ENCODE results near the gene CALHM5.

DNA sequence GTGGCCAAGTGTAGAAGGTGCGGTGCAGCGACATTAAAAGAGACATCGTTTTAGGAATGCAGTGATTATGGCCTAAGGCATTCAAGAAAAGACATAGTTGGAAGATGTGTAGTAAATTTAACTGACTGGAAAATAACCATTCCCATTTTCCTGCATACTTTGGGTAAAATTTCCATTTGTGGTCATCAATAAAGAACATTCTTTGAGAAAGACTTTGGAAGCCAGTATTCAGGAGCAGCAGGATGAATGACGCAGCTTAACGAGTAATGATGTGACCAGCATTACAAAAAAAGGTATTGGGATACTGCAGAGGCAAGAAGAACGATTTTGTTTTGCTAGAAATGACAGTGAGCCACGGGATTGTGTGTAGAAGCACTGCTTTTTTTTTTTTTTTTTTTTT, 52.9 kb downstream of the CALHM5 start:
- TF ChIP-seq, protein P1, sequence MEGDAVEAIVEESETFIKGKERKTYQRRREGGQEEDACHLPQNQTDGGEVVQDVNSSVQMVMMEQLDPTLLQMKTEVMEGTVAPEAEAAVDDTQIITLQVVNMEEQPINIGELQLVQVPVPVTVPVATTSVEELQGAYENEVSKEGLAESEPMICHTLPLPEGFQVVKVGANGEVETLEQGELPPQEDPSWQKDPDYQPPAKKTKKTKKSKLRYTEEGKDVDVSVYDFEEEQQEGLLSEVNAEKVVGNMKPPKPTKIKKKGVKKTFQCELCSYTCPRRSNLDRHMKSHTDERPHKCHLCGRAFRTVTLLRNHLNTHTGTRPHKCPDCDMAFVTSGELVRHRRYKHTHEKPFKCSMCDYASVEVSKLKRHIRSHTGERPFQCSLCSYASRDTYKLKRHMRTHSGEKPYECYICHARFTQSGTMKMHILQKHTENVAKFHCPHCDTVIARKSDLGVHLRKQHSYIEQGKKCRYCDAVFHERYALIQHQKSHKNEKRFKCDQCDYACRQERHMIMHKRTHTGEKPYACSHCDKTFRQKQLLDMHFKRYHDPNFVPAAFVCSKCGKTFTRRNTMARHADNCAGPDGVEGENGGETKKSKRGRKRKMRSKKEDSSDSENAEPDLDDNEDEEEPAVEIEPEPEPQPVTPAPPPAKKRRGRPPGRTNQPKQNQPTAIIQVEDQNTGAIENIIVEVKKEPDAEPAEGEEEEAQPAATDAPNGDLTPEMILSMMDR (IDR thresholded peaks at IDR 0.05; ENCODE audit: low read depth, low read length) = no peak
- TF ChIP-seq POLR2A (IDR thresholded peaks at IDR 0.05; ENCODE audit: extremely low read depth, insufficient read length) = no peak
